HepG2 (cell line): Measurements from ENCODE around the gene BEAN1. TPM values are rescaled to one million over a fixed set of nuclear protein-coding genes. Genes with fewer than 3 reads are reported as not detected.
A peak's percentile ranks its signal among the peaks of the same experiment; 100 is the strongest.

Source experiments
- ATAC-seq: fragments of 200-7000 bp; cut with Tn5 transposase; 3 replicates; pipeline ENCODE4 v1.9.1; 2020; ENCODE audit warnings: mild to moderate bottlenecking, moderate library complexity
- BruUV-seq: library from RNA; stranded (reverse); fragments of 400-500 nt; replicated peaks from 2 replicates; lab custom pipeline; 2021; lab: Mats Ljungman, UMichigan
- CTCF ChIA-PET: fragments of 300-600 bp; formaldehyde crosslinking; extraction: SDS; loops from one replicate; lab custom pipeline; 2021; ENCODE audit warnings: low total read pairs, inconsistent platforms, low intra/inter-chr PET ratio; lab: Yijun Ruan, JAX
- POLR2A ChIA-PET: fragments of 350-600 bp; sonication (Branson Sonifier 250); formaldehyde crosslinking; loops from one replicate; lab custom pipeline; 2020; ENCODE audit warnings: antibody characterized with exemption, inconsistent platforms; lab: Yijun Ruan, JAX
- DNase-seq: peaks from one replicate; pipeline ENCODE4 v3.0.0-alpha.2; 2015; ENCODE audit warnings: low spot score
- FAIRE-seq: peaks from 3 replicates; lab custom pipeline; 2011; peaks lifted over from hg19 to GRCh38; lab: Jason Lieb, UNC
- H2AFZ ChIP-seq: one replicate; pipeline ENCODE4 v1.6.1; 2011; ENCODE audit warnings: low read length, inconsistent platforms
- H3K27ac ChIP-seq: fragments of 300-600 bp; 3 replicates; pipeline ENCODE4 v1.8.0; 2011; ENCODE audit warnings: mixed run types, mild to moderate bottlenecking, mixed read lengths, low read length, inconsistent platforms; ENCODE audit not compliant: insufficient read depth; ENCODE audit errors: extremely low read length
- H3K27me3 ChIP-seq, 2 experiments: fragments of 200-600 bp in 1 of 2; 2 replicates in 1 of 2; 3 replicates in 1 of 2; pipeline versions ENCODE4 v1.6.0 to v1.8.0; 2011; ENCODE audit warnings: low read length in 2 of 2, mild to moderate bottlenecking in 2 of 2, moderate library complexity in 2 of 2, inconsistent platforms in 1 of 2; ENCODE audit not compliant: insufficient read depth in 2 of 2, control insufficient read depth in 1 of 2
- H3K36me3 ChIP-seq, 2 experiments: fragments of 200-600 bp in 1 of 2; replicated peaks in 1 of 2; 2 replicates in 1 of 2; 3 replicates in 1 of 2; pipeline versions ENCODE4 v1.5.1 to v1.8.0; 2011; ENCODE audit warnings: low read length in 2 of 2, inconsistent platforms in 1 of 2; ENCODE audit not compliant: insufficient read depth in 2 of 2, control insufficient read depth in 1 of 2
- H3K4me1 ChIP-seq: 2 replicates; pipeline ENCODE4 v1.5.1; 2012; ENCODE audit warnings: low read length, inconsistent platforms; ENCODE audit not compliant: insufficient read depth
- H3K4me2 ChIP-seq: 2 replicates; pipeline ENCODE4 v1.6.0; 2011; ENCODE audit warnings: low read depth, low read length, inconsistent platforms
- H3K4me3 ChIP-seq, 3 experiments: fragments of 200-600 bp in 1 of 3; sonication (generic), shearing (Covaris generic) in 1 of 3; replicated peaks in 1 of 3; 2 replicates each; pipeline ENCODE4 v1.5.1; 2011 to 2016; ENCODE audit warnings: low read length in 3 of 3, inconsistent platforms in 2 of 3, low read depth in 2 of 3, mild to moderate bottlenecking in 2 of 3, control low read depth in 1 of 3, mixed read lengths in 1 of 3; ENCODE audit not compliant: insufficient read depth in 1 of 3
- H3K79me2 ChIP-seq: one replicate; pipeline ENCODE4 v1.6.1; 2011; ENCODE audit warnings: low read length, inconsistent platforms; ENCODE audit not compliant: insufficient read depth
- H3K9ac ChIP-seq: 2 replicates; pipeline ENCODE4 v1.6.0; 2011; ENCODE audit warnings: mild to moderate bottlenecking, low read depth, low read length, inconsistent platforms; ENCODE audit not compliant: insufficient read depth
- H3K9me3 ChIP-seq: 2 replicates; pipeline ENCODE4 v1.5.1; 2012; ENCODE audit warnings: mild to moderate bottlenecking, low read length
- H4K20me1 ChIP-seq: 2 replicates; pipeline ENCODE4 v1.6.0; 2011; ENCODE audit warnings: inconsistent platforms, mild to moderate bottlenecking, low read length, moderate library complexity; ENCODE audit not compliant: insufficient read depth
- CHD2 ChIP-seq: IDR thresholded peaks from 2 replicates; pipeline ENCODE4 v1.6.1; 2011; ENCODE audit warnings: low read depth, low read length, improper control_type of control experiment
- CREB1 ChIP-seq, 2 experiments: fragments of 450-650 bp in 1 of 2; IDR thresholded peaks; 2 replicates each; pipeline ENCODE4 v1.6.1; 2016 to 2017; ENCODE audit warnings: control low read depth in 1 of 2, mild to moderate bottlenecking in 1 of 2, missing compliant biosample characterization in 1 of 2, missing genetic modification characterization in 1 of 2
- HNF4A ChIP-seq: sonication (generic); formaldehyde crosslinking; IDR thresholded peaks from 2 replicates; pipeline ENCODE4 v1.4.0; 2020; ENCODE audit warnings: missing genetic modification reagents
- MAFG ChIP-seq: sonication (generic); formaldehyde crosslinking; IDR thresholded peaks from 2 replicates; pipeline ENCODE4 v1.5.1; 2020; ENCODE audit warnings: mild to moderate bottlenecking, missing genetic modification reagents
- SSRP1 ChIP-seq: IDR thresholded peaks from 2 replicates; pipeline ENCODE4 v1.6.1; 2016; ENCODE audit warnings: control low read depth
- ZNF329 ChIP-seq: sonication (generic); formaldehyde crosslinking; IDR thresholded peaks from 2 replicates; pipeline ENCODE4 v1.9.0; 2021; ENCODE audit warnings: low read depth, mild to moderate bottlenecking, missing genetic modification reagents
- ZNF558 ChIP-seq: sonication (generic); formaldehyde crosslinking; IDR thresholded peaks from 2 replicates; pipeline ENCODE4 v1.9.0; 2022; ENCODE audit warnings: mild to moderate bottlenecking, missing genetic modification reagents, borderline replicate concordance
- ZNF619 ChIP-seq: sonication (generic); formaldehyde crosslinking; IDR thresholded peaks from 2 replicates; pipeline ENCODE4 v1.4.0; 2020; ENCODE audit warnings: mild to moderate bottlenecking, missing genetic modification reagents
- ZNF629 ChIP-seq: sonication (generic); formaldehyde crosslinking; conservative IDR thresholded peaks from 2 replicates; pipeline ENCODE4 v1.5.0; 2020; ENCODE audit warnings: missing genetic modification reagents
- ZNF768 ChIP-seq: sonication (generic); formaldehyde crosslinking; IDR thresholded peaks from 2 replicates; pipeline ENCODE4 v1.4.0; 2020; ENCODE audit warnings: missing genetic modification reagents
- WGBS: methylation state at CpG from one replicate; pipeline ENCODE4 v1.1.6; 2017; ENCODE audit warnings: low lambda C conversion rate; 5-methylcytosine and 5-hydroxymethylcytosine counted together
- in situ Hi-C: cut with HindIII; loops from 2 replicates; pipeline ENCODE4 v1.10.0; 2017; ENCODE audit warnings: low pct_unique_long_range_greater_than_20kb; ENCODE audit not compliant: extremely low pct_ligation_motif_present
- intact Hi-C: fragments of 100-400 bp; cut with micrococcal nuclease; formaldehyde crosslinking; loops from one replicate; pipeline ENCODE4 v1.10.0; 2022; ENCODE audit not compliant: unreplicated experiment
- polyA plus RNA-seq, 8 experiments: library from polyadenylated mRNA; depleted of rRNA in 3 of 8; stranded (reverse) in 7 of 8; unstranded in 1 of 8; fragments of >200 nt; fragmentation: Illumina TruSeq in 4 of 8; extraction: Trizol in 4 of 8; gene quantifications; 2 replicates each; pipeline versions ENCODE4 v1.2.1 to v1.2.3, GENCODE V29; 2011 to 2016; ENCODE audit warnings: low read depth in 4 of 8, missing spikeins in 1 of 8, mixed read lengths in 1 of 8; ENCODE audit not compliant: insufficient read depth in 1 of 8
- total RNA-seq, 5 experiments: library from RNA; depleted of rRNA; stranded (reverse); fragments of >200 nt; fragmentation: Illumina TruSeq; extraction: Trizol; gene quantifications; 2 replicates each; pipeline ENCODE4 v1.2.3, GENCODE V29; 2016; ENCODE audit warnings: low read depth in 1 of 5

The BEAN1 gene
- total and polyA plus RNA-seq, 2 of the 13 experiments (the other 11 are each of a cell fraction or from before 2014, with no cell fraction given) = 0.53 to 1.4 TPM

- TF ChIP-seq ZNF629 (no peak), MAFG (CRISPR knock-in tag) (no peak), HNF4A (CRISPR knock-in tag) (0 out of 2 replicates have a peak, but pooled peaks have one; percentile 25), ZNF329 (CRISPR knock-in tag) (peak; percentile 92), CHD2 (no peak), ZNF558 (CRISPR knock-in tag) (no peak), SSRP1 (CRISPR knock-in tag) (no peak)
- TF ChIP-seq, all 625 proteins: peak for 3
These were observed 41.3 kb downstream of the BEAN1 start (continued) for GRCh38 chr16:66468321-66468965.

- TF ChIP-seq ZNF768 (CRISPR knock-in tag) = peak; percentile 82
- TF ChIP-seq ZNF619 = no peak
- 0 out of 2 replicates have a peak, but pooled peaks have one; percentile 45 for TF ChIP-seq CREB1 (IDR thresholded peaks at IDR 0.05)
- TF ChIP-seq CREB1 (CRISPR knock-in tag; IDR thresholded peaks at IDR 0.05) = no peak
- no peak overlapping the region for H2AFZ ChIP-seq
- no peaks in the 10 kb centered on the region for H3K9me3 ChIP-seq
- DNase-seq (no peak), FAIRE-seq (no peak), ATAC-seq (no peak)
- no TSS peak for BruUV-seq
- H3K79me2 ChIP-seq = no peaks in the 10 kb centered on the region
- CTCF ChIA-PET = no interaction called here
- WGBS = 62% methylated on average over 23 of the region's 26 CpGs
- no peak overlapping the region for H3K27ac ChIP-seq
- H3K4me3 ChIP-seq = no peak overlapping the region
- H3K4me1 ChIP-seq = peaks cover 11% of the 10 kb centered on the region
- no peaks in the 10 kb centered on the region for H3K36me3 ChIP-seq
- no peak overlapping the region for H3K9ac ChIP-seq
- peaks cover 4 to 45% of the 10 kb centered on the region in 2 experiments for H3K27me3 ChIP-seq
- H4K20me1 ChIP-seq = no peaks in the 10 kb centered on the region
- POLR2A ChIA-PET = no interaction called here
- in situ Hi-C loops (no loop called here), intact Hi-C loops (no loop called here)
- H3K4me2 ChIP-seq = no peak overlapping the region
These were observed 42.3 kb downstream of the BEAN1 start for GRCh38 chr16:66469291-66469946.
